HepG2 (cell line): ENCODE measurements around the gene DQX1. TPM values are rescaled to one million over a fixed set of nuclear protein-coding genes. Genes with fewer than 3 reads are reported as not detected.

ENCODE experiments used
- AGO1 ChIP-seq: fragments of 200-400 bp; formaldehyde crosslinking; IDR thresholded peaks from 2 replicates; pipeline ENCODE4 v1.6.1; 2017; ENCODE audit warnings: mild to moderate bottlenecking, low read depth, low read length, moderate library complexity; ENCODE audit not compliant: poor library complexity, severe bottlenecking
- CBFB ChIP-seq: sonication (generic); formaldehyde crosslinking; IDR thresholded peaks from 2 replicates; pipeline ENCODE4 v1.4.0; 2020; ENCODE audit warnings: missing genetic modification reagents
- GPN1 ChIP-seq: sonication (generic); formaldehyde crosslinking; IDR thresholded peaks from 2 replicates; pipeline ENCODE4 v1.5.1; 2020; ENCODE audit warnings: missing genetic modification reagents, borderline replicate concordance
- GTF3A ChIP-seq: sonication (generic); formaldehyde crosslinking; conservative IDR thresholded peaks from 2 replicates; pipeline ENCODE4 v1.4.0; 2020; ENCODE audit warnings: mild to moderate bottlenecking, missing genetic modification reagents
- KLF15 ChIP-seq: sonication (generic); formaldehyde crosslinking; IDR thresholded peaks from 2 replicates; pipeline ENCODE4 v1.8.1; 2023; ENCODE audit warnings: borderline replicate concordance, mild to moderate bottlenecking, inconsistent platforms, missing genetic modification reagents, mixed read lengths
- STAT5B ChIP-seq: sonication (generic); formaldehyde crosslinking; IDR thresholded peaks from 2 replicates; pipeline ENCODE4 v1.4.0; 2020; ENCODE audit warnings: missing genetic modification reagents
- SYNCRIP ChIP-seq: fragments of 200-400 bp; formaldehyde crosslinking; IDR thresholded peaks from 2 replicates; pipeline ENCODE4 v1.6.1; 2018; ENCODE audit warnings: mild to moderate bottlenecking, low read depth, low read length; ENCODE audit not compliant: insufficient read depth
- THAP9 ChIP-seq: sonication (generic); formaldehyde crosslinking; IDR thresholded peaks from 2 replicates; pipeline ENCODE4; 2020; ENCODE audit warnings: missing genetic modification reagents, mild to moderate bottlenecking, borderline replicate concordance
- U2AF1 ChIP-seq: fragments of 200-400 bp; formaldehyde crosslinking; optimal IDR thresholded peaks from 2 replicates; pipeline ENCODE3; 2017; ENCODE audit warnings: mild to moderate bottlenecking, low read depth, low read length
- polyA plus RNA-seq, 8 experiments: library from polyadenylated mRNA; depleted of rRNA in 3 of 8; stranded (reverse) in 7 of 8; unstranded in 1 of 8; fragments of >200 nt; fragmentation: Illumina TruSeq in 4 of 8; extraction: Trizol in 4 of 8; gene quantifications; 2 replicates each; pipeline versions ENCODE4 v1.2.1 to v1.2.3, GENCODE V29; 2011 to 2016; ENCODE audit warnings: low read depth in 4 of 8, missing spikeins in 1 of 8, mixed read lengths in 1 of 8; ENCODE audit not compliant: insufficient read depth in 1 of 8
- total RNA-seq, 5 experiments: library from RNA; depleted of rRNA; stranded (reverse); fragments of >200 nt; fragmentation: Illumina TruSeq; extraction: Trizol; gene quantifications; 2 replicates each; pipeline ENCODE4 v1.2.3, GENCODE V29; 2016; ENCODE audit warnings: low read depth in 1 of 5
- TF ChIP-seq, protein P1 (sequence below): sonication (generic); formaldehyde crosslinking; IDR thresholded peaks from 2 replicates; pipeline ENCODE4 v1.4.0; 2020; ENCODE audit warnings: missing genetic modification reagents
- TF ChIP-seq, protein P2 (sequence below): sonication (generic); formaldehyde crosslinking; IDR thresholded peaks from 2 replicates; pipeline ENCODE4 v1.4.0; 2020; ENCODE audit warnings: missing genetic modification reagents, borderline replicate concordance
- TF ChIP-seq, protein P3 (sequence below), 2 experiments: sonication (generic) in 1 of 2; formaldehyde crosslinking in 1 of 2; IDR thresholded peaks; 2 replicates each; pipeline versions ENCODE4 v1.5.1 to v1.6.1; 2011 to 2020; ENCODE audit warnings: borderline replicate concordance in 1 of 2, low read depth in 1 of 2, low read length in 1 of 2, mild to moderate bottlenecking in 1 of 2, missing genetic modification reagents in 1 of 2, moderate library complexity in 1 of 2

The DQX1 gene
- total and polyA plus RNA-seq, 2 of the 13 experiments (the other 11 are each of a cell fraction or from before 2014, with no cell fraction given) = 27.6 to 89.8 TPM

- TF ChIP-seq, protein P1, sequence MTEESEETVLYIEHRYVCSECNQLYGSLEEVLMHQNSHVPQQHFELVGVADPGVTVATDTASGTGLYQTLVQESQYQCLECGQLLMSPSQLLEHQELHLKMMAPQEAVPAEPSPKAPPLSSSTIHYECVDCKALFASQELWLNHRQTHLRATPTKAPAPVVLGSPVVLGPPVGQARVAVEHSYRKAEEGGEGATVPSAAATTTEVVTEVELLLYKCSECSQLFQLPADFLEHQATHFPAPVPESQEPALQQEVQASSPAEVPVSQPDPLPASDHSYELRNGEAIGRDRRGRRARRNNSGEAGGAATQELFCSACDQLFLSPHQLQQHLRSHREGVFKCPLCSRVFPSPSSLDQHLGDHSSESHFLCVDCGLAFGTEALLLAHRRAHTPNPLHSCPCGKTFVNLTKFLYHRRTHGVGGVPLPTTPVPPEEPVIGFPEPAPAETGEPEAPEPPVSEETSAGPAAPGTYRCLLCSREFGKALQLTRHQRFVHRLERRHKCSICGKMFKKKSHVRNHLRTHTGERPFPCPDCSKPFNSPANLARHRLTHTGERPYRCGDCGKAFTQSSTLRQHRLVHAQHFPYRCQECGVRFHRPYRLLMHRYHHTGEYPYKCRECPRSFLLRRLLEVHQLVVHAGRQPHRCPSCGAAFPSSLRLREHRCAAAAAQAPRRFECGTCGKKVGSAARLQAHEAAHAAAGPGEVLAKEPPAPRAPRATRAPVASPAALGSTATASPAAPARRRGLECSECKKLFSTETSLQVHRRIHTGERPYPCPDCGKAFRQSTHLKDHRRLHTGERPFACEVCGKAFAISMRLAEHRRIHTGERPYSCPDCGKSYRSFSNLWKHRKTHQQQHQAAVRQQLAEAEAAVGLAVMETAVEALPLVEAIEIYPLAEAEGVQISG (CRISPR knock-in tag) = peak; percentile 97
- TF ChIP-seq, protein P2, sequence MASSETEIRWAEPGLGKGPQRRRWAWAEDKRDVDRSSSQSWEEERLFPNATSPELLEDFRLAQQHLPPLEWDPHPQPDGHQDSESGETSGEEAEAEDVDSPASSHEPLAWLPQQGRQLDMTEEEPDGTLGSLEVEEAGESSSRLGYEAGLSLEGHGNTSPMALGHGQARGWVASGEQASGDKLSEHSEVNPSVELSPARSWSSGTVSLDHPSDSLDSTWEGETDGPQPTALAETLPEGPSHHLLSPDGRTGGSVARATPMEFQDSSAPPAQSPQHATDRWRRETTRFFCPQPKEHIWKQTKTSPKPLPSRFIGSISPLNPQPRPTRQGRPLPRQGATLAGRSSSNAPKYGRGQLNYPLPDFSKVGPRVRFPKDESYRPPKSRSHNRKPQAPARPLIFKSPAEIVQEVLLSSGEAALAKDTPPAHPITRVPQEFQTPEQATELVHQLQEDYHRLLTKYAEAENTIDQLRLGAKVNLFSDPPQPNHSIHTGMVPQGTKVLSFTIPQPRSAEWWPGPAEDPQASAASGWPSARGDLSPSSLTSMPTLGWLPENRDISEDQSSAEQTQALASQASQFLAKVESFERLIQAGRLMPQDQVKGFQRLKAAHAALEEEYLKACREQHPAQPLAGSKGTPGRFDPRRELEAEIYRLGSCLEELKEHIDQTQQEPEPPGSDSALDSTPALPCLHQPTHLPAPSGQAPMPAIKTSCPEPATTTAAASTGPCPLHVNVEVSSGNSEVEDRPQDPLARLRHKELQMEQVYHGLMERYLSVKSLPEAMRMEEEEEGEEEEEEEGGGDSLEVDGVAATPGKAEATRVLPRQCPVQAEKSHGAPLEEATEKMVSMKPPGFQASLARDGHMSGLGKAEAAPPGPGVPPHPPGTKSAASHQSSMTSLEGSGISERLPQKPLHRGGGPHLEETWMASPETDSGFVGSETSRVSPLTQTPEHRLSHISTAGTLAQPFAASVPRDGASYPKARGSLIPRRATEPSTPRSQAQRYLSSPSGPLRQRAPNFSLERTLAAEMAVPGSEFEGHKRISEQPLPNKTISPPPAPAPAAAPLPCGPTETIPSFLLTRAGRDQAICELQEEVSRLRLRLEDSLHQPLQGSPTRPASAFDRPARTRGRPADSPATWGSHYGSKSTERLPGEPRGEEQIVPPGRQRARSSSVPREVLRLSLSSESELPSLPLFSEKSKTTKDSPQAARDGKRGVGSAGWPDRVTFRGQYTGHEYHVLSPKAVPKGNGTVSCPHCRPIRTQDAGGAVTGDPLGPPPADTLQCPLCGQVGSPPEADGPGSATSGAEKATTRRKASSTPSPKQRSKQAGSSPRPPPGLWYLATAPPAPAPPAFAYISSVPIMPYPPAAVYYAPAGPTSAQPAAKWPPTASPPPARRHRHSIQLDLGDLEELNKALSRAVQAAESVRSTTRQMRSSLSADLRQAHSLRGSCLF = no peak
- TF ChIP-seq CBFB (0 out of 2 replicates have a peak, but pooled peaks have one; percentile 44), U2AF1 (peak; percentile 86), KLF15 (CRISPR knock-in tag) (peak; percentile 68; the same call in 1 of the 2 replicates), GPN1 (CRISPR knock-in tag) (no peak), SYNCRIP (no peak), THAP9 (CRISPR knock-in tag) (peak; percentile 96), AGO1 (peak; percentile 44), GTF3A (no peak), STAT5B (CRISPR knock-in tag) (no peak)
- TF ChIP-seq, protein P3, sequence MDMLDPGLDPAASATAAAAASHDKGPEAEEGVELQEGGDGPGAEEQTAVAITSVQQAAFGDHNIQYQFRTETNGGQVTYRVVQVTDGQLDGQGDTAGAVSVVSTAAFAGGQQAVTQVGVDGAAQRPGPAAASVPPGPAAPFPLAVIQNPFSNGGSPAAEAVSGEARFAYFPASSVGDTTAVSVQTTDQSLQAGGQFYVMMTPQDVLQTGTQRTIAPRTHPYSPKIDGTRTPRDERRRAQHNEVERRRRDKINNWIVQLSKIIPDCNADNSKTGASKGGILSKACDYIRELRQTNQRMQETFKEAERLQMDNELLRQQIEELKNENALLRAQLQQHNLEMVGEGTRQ (IDR thresholded peaks at IDR 0.05; ENCODE audit: low read depth, low read length) = no peak
- TF ChIP-seq, protein P3 (CRISPR knock-in tag; IDR thresholded peaks at IDR 0.05; ENCODE audit: borderline replicate concordance) = peak; percentile 50; the same call in 1 of the 2 replicates
These were observed 43.0 kb downstream of the DQX1 start, which contains the start of the genes CCDC142 and TTC31 (continued) for GRCh38 chr2:74482801-74483674.
